Endothelial cell of hepatic sinusoid (primary cell): ENCODE results near the gene CCKAR.

ENCODE experiments used
- in situ Hi-C: cut with HindIII; loops from 2 replicates; pipeline ENCODE4 v1.10.0; 2017; ENCODE audit warnings: low sequenced_read_pairs

Gene CCKAR

GRCh38 chr4:26491449-26492170 lies 1.3 kb upstream of the CCKAR start:
- in situ Hi-C loops, result no loop called here

- in situ Hi-C loops, result no loop called here
Measured at GRCh38 chr4:26490960-26491284, 638 bp upstream of the CCKAR start.

DNA sequence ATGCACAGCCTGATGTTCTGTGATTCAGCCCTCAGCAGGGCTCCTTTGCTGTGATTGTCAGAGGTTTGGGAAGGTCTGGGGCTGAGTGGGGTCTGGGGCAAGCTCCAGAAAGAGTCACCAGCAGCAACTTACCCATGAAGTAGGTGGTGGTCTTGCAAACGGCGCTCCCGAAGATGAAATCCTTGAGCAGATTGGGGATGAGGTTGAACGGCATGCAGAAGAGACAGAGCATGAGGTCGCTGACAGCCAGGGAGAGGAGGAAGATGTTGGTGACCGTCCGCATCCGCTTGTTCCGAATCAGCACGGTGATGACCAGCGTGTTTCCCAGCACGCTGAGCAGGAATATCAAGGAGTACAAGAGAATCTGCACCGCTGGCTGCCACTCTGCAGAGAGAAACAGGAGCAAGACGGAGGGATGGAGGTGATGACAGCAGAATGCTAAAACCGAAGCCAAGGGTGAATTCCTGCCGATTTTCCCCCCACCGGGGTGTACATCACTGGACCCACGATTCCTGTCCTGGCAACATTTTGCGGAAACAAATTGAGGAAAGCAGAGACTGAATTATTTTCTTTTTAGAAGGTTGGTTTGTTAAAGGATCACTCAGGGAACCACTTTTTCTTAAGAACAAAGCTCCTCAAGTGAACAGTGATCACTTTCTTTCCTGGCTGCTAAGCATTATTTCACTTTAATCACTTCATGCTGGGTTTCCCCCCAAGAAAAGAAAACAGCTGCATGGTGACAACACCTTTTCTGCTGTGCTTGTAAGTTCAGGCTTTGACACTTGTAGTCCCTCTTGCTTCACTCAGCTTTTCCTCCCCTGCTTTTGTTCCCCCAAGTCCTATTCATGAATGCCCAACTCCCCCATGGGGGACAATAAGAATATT lies 941 bp downstream of the CCKAR start:
- in situ Hi-C loops, result no loop called here

GRCh38 chr4:26485684-26486083 lies 4.6 kb downstream of the CCKAR start:
- in situ Hi-C loops, result no loop called here

- in situ Hi-C loops, result no loop called here
Measured at GRCh38 chr4:26484516-26484915, 5.8 kb downstream of the CCKAR start.

- in situ Hi-C loops, result no loop called here
Measured at GRCh38 chr4:26484032-26484515, 6.2 kb downstream of the CCKAR start.

DNA sequence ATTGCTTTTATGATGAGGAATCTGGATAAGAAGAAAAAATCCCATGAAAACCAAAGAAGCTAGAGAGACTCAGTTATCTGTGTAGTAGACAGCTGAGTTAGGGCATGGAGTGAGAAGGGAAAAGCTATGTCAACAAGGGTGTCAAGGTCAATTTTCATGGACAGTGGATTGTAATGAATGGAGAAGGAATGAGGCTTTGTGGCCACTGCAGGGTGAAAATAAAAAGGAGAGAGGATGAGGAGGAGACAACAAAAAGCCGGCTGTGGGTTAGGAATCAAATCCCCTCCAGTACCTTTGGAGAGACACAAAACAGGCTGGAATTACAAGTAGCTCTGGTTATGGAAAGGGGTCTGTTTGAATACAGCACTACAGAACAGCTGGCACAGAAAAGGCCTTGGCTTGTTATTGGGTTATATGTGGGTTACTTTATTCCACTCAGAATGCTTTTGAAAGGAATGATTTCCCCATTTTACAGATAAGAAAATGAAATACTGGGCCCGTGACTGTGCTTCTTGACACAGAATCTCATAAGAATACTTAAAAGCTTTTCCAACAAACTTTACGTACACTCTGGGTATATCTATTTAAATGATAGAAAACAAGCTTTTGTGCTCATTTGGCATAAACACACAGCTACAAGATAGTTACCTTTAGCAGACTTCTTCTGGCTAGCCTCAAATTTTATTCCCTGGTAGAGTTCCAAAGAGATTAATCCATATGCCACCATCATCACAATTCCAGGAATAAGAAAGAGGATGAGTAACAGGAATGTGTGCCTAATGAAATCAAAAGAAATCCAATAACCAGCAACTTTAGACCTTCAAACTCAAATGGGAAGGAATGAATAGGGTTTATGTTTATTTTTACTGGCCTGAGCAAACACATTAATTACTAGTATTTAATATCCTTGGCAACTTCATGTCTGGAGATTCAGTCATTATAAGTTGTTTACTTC lies 7.5 kb downstream of the CCKAR start:
- in situ Hi-C loops, result no loop called here

DNA sequence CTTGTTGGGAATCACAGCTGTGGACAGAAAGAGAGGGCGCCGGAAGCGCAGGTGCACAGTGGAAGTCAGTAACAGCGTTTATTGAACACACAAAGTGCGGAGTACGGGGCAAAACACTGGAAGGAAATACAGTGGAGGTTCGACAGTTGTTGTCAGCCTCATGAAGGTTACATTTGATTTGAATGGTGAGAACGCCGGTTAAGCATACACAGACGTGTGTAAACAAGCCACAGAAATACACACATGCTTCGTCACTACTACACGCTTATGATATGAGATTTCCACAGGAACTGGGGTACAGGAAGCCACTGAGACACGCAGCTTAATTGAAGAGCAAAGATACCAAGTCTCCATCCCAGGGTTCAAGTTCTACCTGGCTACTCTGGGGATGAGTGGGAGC lies 12.0 kb downstream of the CCKAR start:
- in situ Hi-C loops, result no loop called here

DNA sequence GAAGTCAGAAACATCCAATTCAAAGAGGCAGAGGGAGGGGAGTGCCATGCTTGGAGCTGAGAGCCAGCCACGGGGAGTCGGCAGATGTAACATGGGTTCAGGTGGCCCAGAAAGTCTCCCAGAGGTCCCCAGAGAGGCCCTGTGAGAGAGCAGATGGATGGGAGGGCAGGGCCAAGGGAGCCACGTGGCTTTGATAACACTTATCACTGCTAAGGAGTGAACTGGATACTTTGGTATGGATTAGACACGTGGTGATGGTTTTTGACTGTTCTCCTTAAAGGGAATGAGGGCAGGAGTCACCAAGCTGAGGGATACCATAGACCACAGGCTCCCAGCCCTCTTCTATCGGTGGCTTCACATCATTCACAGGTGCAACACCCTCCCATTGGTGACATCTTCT lies 13.7 kb downstream of the CCKAR start:
- in situ Hi-C loops, result no loop called here

GRCh38 chr4:26475716-26476115 lies 14.6 kb downstream of the CCKAR start:
- in situ Hi-C loops, result no loop called here

- in situ Hi-C loops, result no loop called here
Measured at GRCh38 chr4:26474551-26474950, 15.7 kb downstream of the CCKAR start.

GRCh38 chr4:26473893-26474292 lies 16.4 kb downstream of the CCKAR start:
- in situ Hi-C loops, result no loop called here

- in situ Hi-C loops, result no loop called here
Measured at GRCh38 chr4:26471890-26472289, 18.4 kb downstream of the CCKAR start.

DNA sequence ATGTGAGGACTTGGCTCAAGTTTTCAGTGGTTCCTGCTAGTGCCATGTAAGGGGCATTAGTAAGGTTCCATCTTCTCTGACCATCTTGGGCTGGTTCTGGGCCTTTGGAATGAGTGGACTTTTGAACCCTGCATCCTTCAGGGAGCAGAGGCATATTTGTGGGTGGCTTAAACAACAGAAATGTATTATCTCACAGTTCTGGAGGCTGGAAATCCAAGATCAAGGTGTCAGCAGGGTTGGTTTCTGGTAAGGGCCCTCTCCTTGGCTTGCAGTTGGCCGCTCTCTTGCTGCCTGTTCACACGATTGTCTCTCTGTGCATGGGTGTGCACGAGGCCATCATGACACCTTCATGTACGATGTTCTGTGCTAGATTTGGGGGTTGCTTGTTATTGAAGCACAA lies 21.3 kb downstream of the CCKAR start:
- in situ Hi-C loops, result no loop called here

DNA sequence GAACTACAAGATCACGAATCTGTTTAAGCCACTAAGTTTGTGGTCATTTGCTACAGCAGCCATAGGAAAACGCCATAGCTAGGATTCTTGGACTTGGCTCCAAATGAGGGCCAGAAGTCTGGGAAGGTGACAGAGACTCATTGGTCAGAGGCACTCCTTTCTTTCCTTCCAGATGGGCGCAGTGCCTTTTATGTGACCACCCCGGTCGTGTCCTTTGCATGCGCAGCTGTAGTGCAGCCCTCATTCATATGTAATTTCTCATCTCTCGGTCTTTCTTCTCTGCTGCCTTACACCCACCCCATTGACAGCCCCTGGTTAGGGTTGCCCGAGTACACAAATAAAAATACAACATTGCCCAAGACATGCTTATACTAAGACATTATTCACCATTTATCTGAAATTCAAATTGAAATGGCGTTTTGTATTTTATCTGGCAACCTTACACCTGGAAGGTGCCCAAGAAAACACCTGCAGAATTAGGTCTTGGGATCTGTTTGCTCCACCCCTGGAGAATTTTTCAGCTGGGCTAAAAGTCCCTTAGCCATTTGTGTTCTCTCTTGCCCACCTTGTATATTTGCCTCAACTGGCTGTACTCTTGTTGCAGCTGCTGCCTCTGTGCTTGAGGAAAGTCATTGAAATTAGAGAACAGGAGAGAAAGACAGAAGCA lies 21.9 kb downstream of the CCKAR start:
- in situ Hi-C loops, result no loop called here

DNA sequence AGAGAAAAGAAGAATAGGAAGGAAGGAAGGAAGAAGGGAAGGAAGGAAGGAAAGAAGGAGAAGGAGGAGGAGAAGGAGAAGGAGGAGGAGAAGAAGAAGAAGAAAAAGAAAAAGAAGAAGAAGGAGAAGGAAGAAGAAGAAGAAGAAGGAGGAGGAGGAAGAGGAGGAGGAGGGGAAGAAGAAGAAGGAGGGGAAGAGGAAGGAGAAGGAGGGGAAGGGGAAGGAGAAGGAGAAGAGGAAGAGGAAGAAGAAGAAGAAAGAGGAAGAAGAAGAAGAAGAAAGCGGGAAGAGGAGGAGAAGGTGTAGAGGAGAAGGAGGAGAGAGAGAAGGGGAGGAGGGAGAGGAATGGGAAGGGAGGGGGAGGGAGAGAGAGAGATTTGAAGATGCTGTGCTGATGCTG lies 22.6 kb downstream of the CCKAR start:
- in situ Hi-C loops, result no loop called here

- in situ Hi-C loops, result no loop called here
Measured at GRCh38 chr4:26466578-26467270, 23.6 kb downstream of the CCKAR start.

DNA sequence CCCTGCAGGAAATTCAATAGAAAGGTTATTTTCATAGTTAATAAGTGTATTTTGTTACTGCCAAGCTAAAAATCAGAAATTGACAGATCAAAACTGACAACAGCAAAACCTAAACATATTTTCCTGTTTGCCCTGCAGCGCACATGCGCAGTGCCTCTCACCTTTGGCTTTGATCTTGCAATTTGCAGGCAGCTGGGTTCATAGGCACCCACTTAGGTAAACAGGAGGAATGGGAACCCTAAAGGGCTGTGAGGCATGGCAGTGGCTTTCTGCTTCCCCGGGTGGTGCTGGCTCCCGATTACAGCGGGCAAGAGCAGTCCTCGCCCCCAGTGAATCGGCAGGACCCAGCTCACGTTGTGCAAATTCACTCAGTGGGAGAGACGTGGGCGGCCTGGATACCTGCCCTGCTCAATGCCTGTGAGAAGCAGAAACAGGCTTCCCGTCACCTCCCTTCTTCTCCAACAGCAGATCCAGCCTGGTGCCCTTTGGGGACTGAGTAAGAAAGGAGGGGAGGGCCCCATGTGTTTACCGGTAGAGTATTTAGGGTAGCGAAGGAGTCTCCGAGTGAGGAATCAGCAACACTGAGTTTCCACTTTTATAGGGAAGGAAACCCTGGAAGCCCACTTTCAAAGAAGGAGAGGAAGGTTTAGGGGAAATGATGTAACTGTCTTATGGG lies 25.7 kb downstream of the CCKAR start:
- in situ Hi-C loops, result no loop called here

- in situ Hi-C loops, result no loop called here
Measured at GRCh38 chr4:26463386-26463785, 26.9 kb downstream of the CCKAR start.
